ENCODE results near the gene SF3A2.

The SF3A2 gene

GRCh38 chr19:2226840-2227360 lies 9.7 kb upstream of the SF3A2 start:
- DNase-seq (ENCODE audit: low spot score): no peak

GRCh38 chr19:2227415-2228156 lies 9.0 kb upstream of the SF3A2 start:
- DNase-seq (ENCODE audit: low spot score): no peak

- no peak for DNase-seq (ENCODE audit: low spot score)
These were observed 8.2 kb upstream of the SF3A2 start for GRCh38 chr19:2228157-2229030.

GRCh38 chr19:2229103-2230032 lies 7.3 kb upstream of the SF3A2 start:
- DNase-seq (ENCODE audit: low spot score): no peak

- DNase-seq (ENCODE audit: low spot score): no peak
These were observed 6.5 kb upstream of the SF3A2 start for GRCh38 chr19:2230033-2230531.

GRCh38 chr19:2230807-2231533 lies 5.7 kb upstream of the SF3A2 start:
- DNase-seq (ENCODE audit: low spot score): no peak

GRCh38 chr19:2231621-2232221 lies 4.9 kb upstream of the SF3A2 start:
- DNase-seq (ENCODE audit: low spot score): peak; percentile 62

GRCh38 chr19:2232286-2233151 lies 4.1 kb upstream of the SF3A2 start:
- no peak for DNase-seq (ENCODE audit: low spot score)

GRCh38 chr19:2233601-2234280 lies 2.9 kb upstream of the SF3A2 start:
- no peak for DNase-seq (ENCODE audit: low spot score)

GRCh38 chr19:2234996-2235380 lies 1.6 kb upstream of the SF3A2 start:
- no peak for DNase-seq (ENCODE audit: low spot score)

GRCh38 chr19:2235381-2236063 lies 1.1 kb upstream of the SF3A2 start:
- no peak for DNase-seq (ENCODE audit: low spot score)

GRCh38 chr19:2236064-2236313 lies 635 bp upstream of the SF3A2 start:
- no peak for DNase-seq (ENCODE audit: low spot score)

GRCh38 chr19:2237051-2237868 lies 636 bp downstream of the SF3A2 start:
- peak; percentile 51 for DNase-seq (ENCODE audit: low spot score)

- DNase-seq (ENCODE audit: low spot score): no peak
These were observed 1.2 kb downstream of the SF3A2 start for GRCh38 chr19:2237869-2238153.

GRCh38 chr19:2239173-2239572 lies 2.5 kb downstream of the SF3A2 start:
- DNase-seq (ENCODE audit: low spot score): no peak

GRCh38 chr19:2239771-2240770 lies 3.4 kb downstream of the SF3A2 start:
- peak; percentile 63 for DNase-seq (ENCODE audit: low spot score)
